HG02588 (cell line): ENCODE measurements around the gene PTPRM.
"Not testable (repeated sequence)": the region's sequence is repeated elsewhere in the genome, so short reads cannot be mapped to it uniquely, and the experiment has no call there.

ENCODE experiments used
- ATAC-seq: cut with Tn5 transposase; IDR thresholded peaks from one replicate; pipeline ENCODE4 v1.9.1; 2021; ENCODE audit warnings: mild to moderate bottlenecking, moderate library complexity; ENCODE audit not compliant: unreplicated experiment

PTPRM gene

DNA sequence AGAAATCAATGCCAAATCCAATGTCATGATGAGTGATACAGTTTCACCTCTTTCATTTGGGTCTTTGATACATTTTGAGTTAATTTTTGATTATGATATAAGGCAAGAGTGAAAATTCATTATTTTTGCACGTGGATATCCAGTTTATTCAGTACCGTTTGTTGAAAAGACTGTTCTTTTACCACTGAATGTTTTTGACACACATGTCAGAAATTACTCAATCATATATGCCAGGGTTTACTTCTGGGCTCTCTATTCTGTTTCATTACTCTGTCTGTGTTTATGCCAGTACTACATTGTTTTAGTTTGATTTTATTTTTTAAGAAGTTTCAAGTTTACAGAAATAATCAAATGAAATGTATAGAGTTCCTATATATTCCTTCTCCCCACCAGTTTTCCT, 154.4 kb downstream of the PTPRM start:
- ATAC-seq: no peak

DNA sequence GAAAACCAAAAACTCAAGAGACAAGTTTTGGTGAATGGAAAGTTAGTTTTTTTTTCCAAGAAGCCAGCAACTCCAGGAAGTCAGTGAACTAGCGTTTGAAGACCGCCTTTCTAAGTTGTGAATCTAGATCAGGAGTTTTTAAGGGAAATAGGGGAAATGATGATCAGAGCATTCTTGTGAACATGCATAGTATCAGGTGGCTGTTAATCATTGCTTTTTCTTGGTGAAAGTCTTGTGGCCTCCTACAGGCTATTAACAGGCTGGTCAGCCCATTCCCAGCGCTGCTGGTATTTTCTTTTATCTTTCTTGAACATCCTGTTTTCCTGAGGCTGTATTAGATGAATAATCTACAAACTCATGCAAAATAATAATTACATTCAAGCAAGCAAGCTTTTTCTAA, 155.8 kb downstream of the PTPRM start:
- ATAC-seq: no peak

DNA sequence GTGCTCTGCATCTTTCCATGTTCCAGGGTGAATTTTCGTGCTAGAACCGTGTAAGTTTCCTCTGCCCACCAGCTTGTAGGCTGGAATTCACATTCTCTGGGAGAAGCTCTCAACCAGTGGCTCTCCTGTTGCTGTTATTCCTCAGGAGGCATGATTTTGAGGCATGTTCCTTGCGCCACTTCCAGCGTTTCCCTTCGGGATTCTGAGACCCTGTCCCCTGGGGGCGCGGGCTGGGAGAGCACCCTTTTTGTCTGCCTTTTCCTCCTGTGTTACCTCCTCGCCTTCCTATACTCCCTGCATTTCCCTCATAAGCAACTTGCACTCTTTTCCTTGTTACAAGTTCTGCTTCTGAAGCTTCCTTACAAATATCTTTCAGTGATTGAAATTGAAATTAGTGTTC, 156.4 kb downstream of the PTPRM start:
- ATAC-seq: no peak

DNA sequence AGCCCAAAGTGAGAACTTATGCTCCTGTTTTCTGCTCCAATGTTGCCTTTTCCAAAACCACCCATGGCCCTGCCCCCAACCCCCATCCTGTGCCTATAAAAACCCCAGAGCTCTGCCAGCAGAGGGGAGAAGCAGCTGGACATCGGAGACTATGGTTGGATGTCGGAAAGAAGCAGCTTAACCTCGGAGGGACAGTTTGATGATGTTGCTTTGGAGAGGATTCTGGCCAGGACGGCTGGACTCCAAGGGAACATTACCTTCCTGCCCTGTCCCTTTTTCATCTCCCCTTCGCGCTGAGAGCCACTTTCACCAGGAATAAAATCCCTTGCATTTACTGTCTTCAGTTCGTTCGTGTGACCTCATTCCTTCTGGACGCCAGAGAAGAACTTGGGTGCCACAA, 158.4 kb downstream of the PTPRM start:
- no peak for ATAC-seq

DNA sequence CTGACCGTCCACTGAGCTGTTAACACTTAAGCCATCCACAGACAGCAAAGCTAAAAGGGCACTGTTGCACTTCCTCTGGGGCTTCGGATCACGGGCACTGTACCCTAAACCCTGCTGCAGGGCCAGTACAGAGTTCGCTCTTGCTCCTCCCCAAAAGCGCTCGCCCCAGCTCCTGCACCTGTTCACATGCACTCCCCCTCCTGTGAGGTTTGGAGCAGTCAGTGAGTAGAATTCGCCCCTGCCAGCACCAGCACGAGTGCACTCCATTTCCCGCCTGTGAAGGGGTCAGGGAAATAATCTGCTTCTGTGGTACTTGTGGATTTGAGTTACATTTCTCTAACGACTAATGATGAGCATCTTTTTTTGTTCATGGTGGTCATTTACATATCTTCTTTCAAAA, 158.8 kb downstream of the PTPRM start:
- no peak for ATAC-seq

DNA sequence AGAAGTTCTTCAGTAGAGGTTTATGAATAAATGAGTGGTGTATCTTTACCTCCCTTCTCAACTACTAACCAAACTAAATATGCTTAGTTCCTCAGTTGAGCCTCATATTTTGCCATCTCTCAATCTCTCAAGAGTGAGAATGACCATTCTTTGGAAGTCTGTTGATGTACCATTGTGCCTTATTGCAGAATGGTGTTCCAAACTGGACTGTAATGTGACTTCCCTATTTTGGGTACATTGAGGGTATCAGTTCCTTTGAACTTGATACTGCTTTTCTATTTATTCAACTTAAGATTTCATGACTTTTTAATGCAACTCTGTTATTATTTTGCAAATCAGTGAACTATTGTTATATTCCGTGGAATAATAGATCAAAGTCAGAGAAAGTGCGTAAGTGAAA, 159.4 kb downstream of the PTPRM start:
- no peak for ATAC-seq

DNA sequence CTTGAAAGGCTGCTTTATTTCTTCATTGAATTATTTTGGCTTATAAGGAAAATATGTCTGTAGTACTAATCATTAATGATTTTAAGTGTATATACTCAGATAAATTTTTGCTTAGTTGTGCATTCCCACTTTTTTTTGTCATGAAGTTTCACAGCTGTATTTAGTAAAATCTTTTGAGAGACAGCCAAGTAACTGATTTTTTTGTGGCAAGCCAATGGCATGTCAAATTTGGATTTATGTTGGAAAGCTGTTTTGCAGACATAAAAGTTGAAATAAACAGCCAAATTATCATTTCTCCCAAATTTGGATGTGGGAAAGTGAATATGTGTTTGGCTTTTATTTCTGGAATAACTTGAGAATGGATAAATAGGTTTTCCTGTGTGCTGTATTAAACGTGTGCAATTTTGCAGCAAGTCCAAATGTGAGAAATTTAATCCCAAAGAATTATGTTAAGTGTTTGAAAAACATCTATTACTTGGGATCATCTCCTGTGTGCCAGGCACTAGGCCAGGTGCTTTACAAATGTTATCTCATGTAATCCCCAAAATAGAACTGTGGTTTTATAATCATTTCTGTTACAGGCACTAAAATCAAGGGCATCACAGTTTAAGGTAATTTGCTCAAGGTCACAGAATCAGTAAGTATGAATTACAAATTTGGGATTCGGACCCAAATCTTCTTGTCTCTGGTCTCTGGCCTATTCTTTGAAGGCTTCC, 160.4 kb downstream of the PTPRM start:
- ATAC-seq: no peak

- no peak for ATAC-seq
These were observed 161.2 kb downstream of the PTPRM start for GRCh38 chr18:7728297-7728696.

DNA sequence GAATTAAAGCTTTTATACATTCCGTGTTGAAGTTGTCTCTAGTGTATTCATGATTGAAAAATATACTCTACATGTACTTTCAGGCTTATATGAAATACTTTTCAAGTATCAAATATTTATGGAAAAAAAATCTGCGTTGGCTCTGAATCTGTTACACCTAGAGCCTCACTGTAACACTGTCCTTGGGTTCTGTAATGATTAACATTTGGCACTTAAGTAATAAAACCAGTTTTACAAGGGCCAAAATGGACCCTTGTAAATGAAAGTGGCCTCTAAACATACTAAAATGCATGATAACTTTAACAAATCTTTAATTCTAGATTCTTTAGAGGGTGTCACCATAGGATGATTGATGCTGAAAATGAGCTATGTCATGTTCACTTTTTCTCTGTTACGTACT, 162.8 kb downstream of the PTPRM start:
- ATAC-seq: no peak

- ATAC-seq: no peak
These were observed 163.6 kb downstream of the PTPRM start for GRCh38 chr18:7730682-7731081.

- ATAC-seq: no peak
These were observed 166.5 kb downstream of the PTPRM start for GRCh38 chr18:7733642-7734041.

GRCh38 chr18:7735196-7735595, 168.1 kb downstream of the PTPRM start:
- no peak for ATAC-seq

- ATAC-seq: no peak
These were observed 168.6 kb downstream of the PTPRM start for GRCh38 chr18:7735626-7736175.

DNA sequence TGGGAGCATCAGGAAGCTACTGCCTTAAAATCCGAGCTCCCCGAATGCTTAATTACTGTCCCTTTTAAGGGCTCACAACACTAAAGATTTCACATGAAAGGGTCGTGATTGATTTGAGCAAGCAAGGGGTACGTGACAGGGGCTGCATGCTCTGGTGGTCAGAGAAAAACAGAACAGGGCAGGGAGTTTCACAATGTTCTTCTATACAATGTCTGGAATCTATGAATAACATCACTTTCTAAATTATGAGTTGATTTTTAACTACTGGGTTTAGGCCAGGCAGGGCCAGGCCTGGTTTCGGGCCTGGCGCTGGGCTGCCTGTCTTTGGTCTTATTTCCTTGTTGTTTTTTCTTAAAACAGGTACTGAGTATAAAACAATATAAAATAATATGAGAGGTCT, 169.4 kb downstream of the PTPRM start:
- ATAC-seq: not testable (repeated sequence)

- ATAC-seq: no peak
These were observed 170.4 kb downstream of the PTPRM start for GRCh38 chr18:7737550-7737949.

- no peak for ATAC-seq
These were observed 173.7 kb downstream of the PTPRM start for GRCh38 chr18:7740821-7741220.

GRCh38 chr18:7741640-7742039, 174.5 kb downstream of the PTPRM start:
- ATAC-seq: no peak

DNA sequence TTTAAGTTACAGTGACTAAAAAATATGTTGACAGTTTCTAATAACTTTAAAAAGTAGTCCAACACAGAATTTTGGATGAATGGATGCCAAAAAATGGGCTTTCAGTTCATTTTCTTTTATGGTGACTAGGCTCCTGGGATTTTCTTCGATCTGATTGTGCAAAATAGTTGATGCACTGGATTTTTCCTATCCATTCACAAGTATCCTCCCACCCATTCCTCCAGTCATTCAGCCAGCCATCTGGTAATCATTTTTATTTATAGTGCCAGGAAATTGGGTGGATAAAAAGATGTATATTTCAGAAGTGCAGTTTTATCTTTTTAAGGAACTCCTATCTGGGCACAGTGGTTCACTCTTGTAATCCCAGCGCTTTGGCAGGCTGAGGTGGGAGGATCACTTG, 175.1 kb downstream of the PTPRM start:
- ATAC-seq: no peak

- ATAC-seq: no peak
These were observed 176.1 kb downstream of the PTPRM start for GRCh38 chr18:7743256-7743655.

- no peak for ATAC-seq
These were observed 179.0 kb downstream of the PTPRM start for GRCh38 chr18:7746106-7746505.

DNA sequence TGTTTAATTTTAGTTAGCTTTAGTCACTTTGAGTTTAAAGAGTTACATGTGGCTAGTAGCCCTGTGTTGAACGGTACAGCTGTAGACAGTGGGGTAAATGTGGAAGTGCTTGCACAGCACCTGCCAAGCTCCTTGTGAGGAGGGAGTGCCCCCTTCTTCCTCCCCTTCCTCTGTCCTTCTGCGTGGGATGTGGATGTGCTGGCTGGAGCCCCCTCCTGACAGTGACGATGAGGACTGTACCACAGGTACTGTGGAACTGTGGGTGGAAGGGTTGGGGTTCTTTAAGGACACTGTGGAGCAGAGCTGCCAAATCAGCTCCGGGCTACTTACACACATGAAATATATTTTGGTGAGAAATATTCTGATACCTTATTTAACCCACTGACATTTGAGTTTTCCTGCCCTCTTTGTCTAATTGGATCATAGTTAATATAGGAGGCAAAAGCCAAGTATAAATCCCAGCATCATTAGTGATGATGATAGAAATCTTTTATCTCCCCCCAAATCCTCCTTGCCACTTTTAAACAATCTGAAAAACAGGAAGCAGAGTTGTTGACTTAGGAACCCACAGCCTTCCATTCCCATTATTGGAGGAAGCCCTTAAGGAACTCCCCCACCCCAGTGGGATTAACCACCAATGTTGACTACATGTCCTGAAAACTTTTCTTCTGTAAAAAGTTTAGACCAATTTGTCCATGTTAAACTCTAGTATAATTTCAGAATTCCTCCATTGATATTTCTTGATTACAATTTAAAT, 181.3 kb downstream of the PTPRM start:
- ATAC-seq: no peak

GRCh38 chr18:7749008-7749405, 181.9 kb downstream of the PTPRM start:
- no peak for ATAC-seq
